ENCODE measurements around the gene PCSK2.

GRCh38 chr20:17463711-17464110 lies 236.9 kb downstream of the PCSK2 start:
- TF ChIP-seq TAF1 (IDR thresholded peaks at IDR 0.05; ENCODE audit: low read depth, low read length) = no peak
- TF ChIP-seq POLR2A (IDR thresholded peaks at IDR 0.05; ENCODE audit: control extremely low read depth in 1 of 2, low read depth in 2 of 2, low read length in 2 of 2) = no peak
- no peak for TF ChIP-seq MAFK (IDR thresholded peaks at IDR 0.05; ENCODE audit: low read depth, low read length)
- TF ChIP-seq RNF2 (IDR thresholded peaks at IDR 0.05; ENCODE audit: borderline replicate concordance, low read depth, low read length, missing control alignments, poor library complexity, severe bottlenecking) = no peak
- no peak for TF ChIP-seq CTCF (IDR thresholded peaks at IDR 0.05; ENCODE audit: control extremely low read depth in 1 of 3, insufficient read depth in 1 of 3, low read depth in 1 of 3, low read length in 3 of 3)
- TF ChIP-seq JUN (IDR thresholded peaks at IDR 0.05; ENCODE audit: low read depth, low read length) = no peak
- no peak for TF ChIP-seq CEBPB (IDR thresholded peaks at IDR 0.05; ENCODE audit: low read depth, low read length)
- TF ChIP-seq GABPA (IDR thresholded peaks at IDR 0.05; ENCODE audit: borderline replicate concordance, insufficient read depth, low read length) = no peak
- no peak for TF ChIP-seq SP1 (IDR thresholded peaks at IDR 0.05; ENCODE audit: low read depth, low read length)
- no peak for TF ChIP-seq CHD2 (IDR thresholded peaks at IDR 0.05; ENCODE audit: low read length)
- no peak for TF ChIP-seq EP300 (IDR thresholded peaks at IDR 0.05; ENCODE audit: borderline replicate concordance in 1 of 2, low read depth in 2 of 2, low read length in 2 of 2)
- no peak for TF ChIP-seq RFX5 (IDR thresholded peaks at IDR 0.05; ENCODE audit: borderline replicate concordance, low read depth, low read length)
- TF ChIP-seq KDM1A (IDR thresholded peaks at IDR 0.05; ENCODE audit: borderline replicate concordance, low read length) = no peak

Data from H1 (cell line).